ENCODE data around the gene MPP3. TPM values are rescaled to one million over a fixed set of nuclear protein-coding genes. Genes with fewer than 3 reads are reported as not detected.

MPP3 gene
- total and polyA plus RNA-seq, 10 of the 15 experiments (the other 5 are each of a cell fraction or from before 2014, with no cell fraction given): not detected

DNA sequence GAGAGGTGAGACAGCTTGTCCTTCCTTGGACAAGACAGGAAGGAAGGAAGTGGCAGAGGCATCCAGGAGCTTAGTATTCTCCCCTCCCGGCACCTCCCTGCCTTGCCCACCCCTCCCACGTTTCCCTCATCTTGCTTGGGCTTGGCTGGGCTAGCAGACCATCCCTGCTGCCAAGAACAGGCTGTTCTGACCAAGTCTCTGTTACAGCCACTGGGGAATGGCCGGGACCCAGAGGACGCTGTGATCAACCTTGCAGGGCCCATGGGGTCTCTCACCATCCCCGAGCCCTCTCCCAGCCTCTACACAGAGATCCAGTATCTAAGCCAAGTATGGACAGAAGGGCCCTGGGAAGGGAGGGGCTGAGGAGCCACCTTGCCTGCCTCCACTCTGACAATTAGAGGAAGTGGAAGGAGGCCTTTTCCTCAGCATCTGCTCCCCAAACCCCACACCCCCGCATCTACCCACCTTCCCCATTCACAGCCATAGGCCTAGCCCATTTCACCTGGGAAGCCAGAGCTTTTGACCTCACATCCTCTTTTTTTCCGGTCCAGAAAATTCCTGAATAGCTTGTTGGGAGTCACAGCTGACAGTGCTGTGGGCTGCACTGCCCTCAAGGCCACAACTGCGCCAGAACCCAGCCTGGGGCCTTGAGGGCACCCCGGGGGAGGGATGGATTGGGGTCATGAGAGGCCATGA is 28.1 kb upstream of the MPP3 start:
- TF ChIP-seq SPI1 (IDR thresholded peaks at IDR 0.05; ENCODE audit: borderline replicate concordance, insufficient read depth, low read depth, low read length) (peak; percentile 55; the same call in 1 of the 2 replicates), SP1 (IDR thresholded peaks at IDR 0.05; ENCODE audit: low read depth, low read length) (no peak)
- Histone ChIP-seq H4K20me1 (ENCODE audit: control insufficient read depth, insufficient read depth) (no peaks in the 10 kb centered on the region), H2AFZ (ENCODE audit: control insufficient read depth, low read depth, low read length) (no peak overlapping the region), H3K36me3 (ENCODE audit: control insufficient read depth in 2 of 2, insufficient read depth in 2 of 2, low read length in 1 of 2) (no peaks in the 10 kb centered on the region), H3K4me3 (no peak overlapping the region), H3K79me2 (ENCODE audit: control insufficient read depth, insufficient read depth, low read length) (no peaks in the 10 kb centered on the region), H3K27ac (ENCODE audit: control insufficient read depth, insufficient read depth) (no peak overlapping the region), H3K27me3 (replicated peaks in 1 of 2; ENCODE audit: control insufficient read depth in 2 of 2, insufficient read depth in 2 of 2, low read length in 1 of 2) (no peaks in the 10 kb centered on the region; a peak in 2 of 4 replicates), H3K4me2 (ENCODE audit: control insufficient read depth, insufficient read depth) (no peak overlapping the region), H3K9me3 (replicated peaks; ENCODE audit: control insufficient read depth, insufficient read depth, low read length) (no peaks in the 10 kb centered on the region), H3K4me1 (ENCODE audit: control insufficient read depth, insufficient read depth, low read length) (no peaks in the 10 kb centered on the region), H3K9ac (ENCODE audit: control insufficient read depth, insufficient read depth, low read length) (no peak overlapping the region)
- intact Hi-C loops (cut with micrococcal nuclease; ENCODE audit: unreplicated experiment) (no loop called here), in situ Hi-C loops (cut with MboI) (no loop called here)
- no peak for ATAC-seq
- no TSS peak for BruUV-seq (replicated peaks)
- no peak for DNase-seq (ENCODE audit: low read depth, low spot score)
- FAIRE-seq: no peak
- CTCF ChIA-PET: interaction anchor here (1.0 kb wide), 1 partner anchor 16 kb away, joined by 3 read pairs; no protein-coding TSS in a partner anchor
- 15% methylated on average over 9 of the region's 9 CpGs for WGBS (ENCODE audit: insufficient coverage, insufficient replicate concordance, low lambda C conversion rate, missing lambda C conversion rate)
- POLR2A ChIA-PET: no interaction called here
- SMC1A ChIA-PET (ENCODE audit: uncharacterized antibody, unreplicated experiment): no interaction called here
- RAD21 ChIA-PET (ENCODE audit: unreplicated experiment): no interaction called here

DNA sequence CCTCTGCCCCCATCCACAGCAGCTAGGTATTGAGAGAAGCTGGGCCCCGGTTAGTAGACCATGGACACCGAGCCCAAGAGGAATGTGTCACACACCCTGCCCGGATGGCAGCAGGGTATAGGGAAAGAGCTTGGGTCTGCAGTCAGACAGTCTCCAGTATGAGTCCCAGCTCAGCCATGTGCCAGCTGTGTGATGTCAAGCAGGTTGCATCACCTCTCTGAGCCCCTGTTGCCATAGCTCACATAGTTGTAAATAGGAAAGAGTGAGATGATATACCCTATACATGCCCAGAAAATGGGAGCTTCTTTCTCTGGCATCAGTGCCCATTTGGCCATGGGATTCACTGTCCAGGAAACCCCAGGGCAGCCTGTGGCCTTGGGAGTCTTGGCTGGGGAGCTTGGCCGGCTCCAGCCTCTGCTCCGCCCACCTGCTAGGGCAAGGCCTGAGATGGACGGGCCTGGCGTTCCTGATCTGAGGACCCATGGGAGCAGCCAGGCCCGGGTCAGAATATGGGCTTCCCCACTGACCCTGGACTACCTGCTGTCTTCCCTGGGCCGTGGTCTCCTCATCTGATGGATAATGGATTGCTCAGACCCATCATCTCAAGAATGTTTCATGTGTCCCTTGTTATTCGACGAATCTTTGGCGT is 27.3 kb upstream of the MPP3 start:
- BruUV-seq (replicated peaks): no TSS peak
- no peaks in the 10 kb centered on the region for H3K4me1 ChIP-seq (ENCODE audit: control insufficient read depth, insufficient read depth, low read length)
- intact Hi-C loops (cut with micrococcal nuclease; ENCODE audit: unreplicated experiment): no loop called here
- no peak overlapping the region for H3K27ac ChIP-seq (ENCODE audit: control insufficient read depth, insufficient read depth)
- ChIA-PET RAD21 (ENCODE audit: unreplicated experiment) (no interaction called here), CTCF (interaction anchor here (1.0 kb wide), 1 partner anchor 17 kb away, joined by 3 read pairs; no protein-coding TSS in a partner anchor), POLR2A (interaction anchor here (0.6 kb wide), 1 partner anchor 50 kb away, joined by 7 read pairs; no protein-coding TSS in a partner anchor), SMC1A (ENCODE audit: uncharacterized antibody, unreplicated experiment) (no interaction called here)
- no peaks in the 10 kb centered on the region for H3K36me3 ChIP-seq (ENCODE audit: control insufficient read depth in 2 of 2, insufficient read depth in 2 of 2, low read length in 1 of 2)
- WGBS (ENCODE audit: insufficient coverage, insufficient replicate concordance, low lambda C conversion rate, missing lambda C conversion rate): 15% methylated on average over 12 of the region's 12 CpGs
- H3K9me3 ChIP-seq (replicated peaks; ENCODE audit: control insufficient read depth, insufficient read depth, low read length): no peaks in the 10 kb centered on the region
- H2AFZ ChIP-seq (ENCODE audit: control insufficient read depth, low read depth, low read length): no peak overlapping the region
- H3K4me2 ChIP-seq (ENCODE audit: control insufficient read depth, insufficient read depth): no peak overlapping the region
- no peak for DNase-seq (ENCODE audit: low read depth, low spot score)
- no peak for ATAC-seq
- in situ Hi-C loops (cut with MboI): no loop called here
- no peak overlapping the region for H3K9ac ChIP-seq (ENCODE audit: control insufficient read depth, insufficient read depth, low read length)
- H3K79me2 ChIP-seq (ENCODE audit: control insufficient read depth, insufficient read depth, low read length): no peaks in the 10 kb centered on the region
- H3K4me3 ChIP-seq: no peak overlapping the region
- no peak for TF ChIP-seq SMAD1 (IDR thresholded peaks at IDR 0.05; ENCODE audit: low read depth, partially characterized antibody)
- no peak for TF ChIP-seq NFYB (IDR thresholded peaks at IDR 0.05; ENCODE audit: insufficient read depth, low read depth, low read length)
- no peak for TF ChIP-seq NFXL1 (IDR thresholded peaks at IDR 0.05; ENCODE audit: borderline replicate concordance)
- TF ChIP-seq CHD4 (IDR thresholded peaks at IDR 0.05): no peak
- TF ChIP-seq, protein P1, sequence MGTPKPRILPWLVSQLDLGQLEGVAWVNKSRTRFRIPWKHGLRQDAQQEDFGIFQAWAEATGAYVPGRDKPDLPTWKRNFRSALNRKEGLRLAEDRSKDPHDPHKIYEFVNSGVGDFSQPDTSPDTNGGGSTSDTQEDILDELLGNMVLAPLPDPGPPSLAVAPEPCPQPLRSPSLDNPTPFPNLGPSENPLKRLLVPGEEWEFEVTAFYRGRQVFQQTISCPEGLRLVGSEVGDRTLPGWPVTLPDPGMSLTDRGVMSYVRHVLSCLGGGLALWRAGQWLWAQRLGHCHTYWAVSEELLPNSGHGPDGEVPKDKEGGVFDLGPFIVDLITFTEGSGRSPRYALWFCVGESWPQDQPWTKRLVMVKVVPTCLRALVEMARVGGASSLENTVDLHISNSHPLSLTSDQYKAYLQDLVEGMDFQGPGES (IDR thresholded peaks at IDR 0.05): no peak
- no peak for FAIRE-seq
- no peaks in the 10 kb centered on the region for H4K20me1 ChIP-seq (ENCODE audit: control insufficient read depth, insufficient read depth)
- no peaks in the 10 kb centered on the region; a peak in 2 of 4 replicates for H3K27me3 ChIP-seq (replicated peaks in 1 of 2; ENCODE audit: control insufficient read depth in 2 of 2, insufficient read depth in 2 of 2, low read length in 1 of 2)

Data from GM12878 (cell line).